Astrocyte (in vitro differentiated cells and primary cell): ENCODE data around the gene EIF4G3.

Experiments
- CTCF ChIP-seq: IDR thresholded peaks from 2 replicates; pipeline ENCODE4 v1.5.1; 2011; ENCODE audit warnings: low read depth, mild to moderate bottlenecking, inconsistent platforms, low read length, moderate library complexity; ENCODE audit not compliant: insufficient read depth
- EZH2 ChIP-seq: IDR thresholded peaks from 2 replicates; pipeline ENCODE4 v1.6.1; 2012; ENCODE audit warnings: mild to moderate bottlenecking, low read length, inconsistent platforms; ENCODE audit not compliant: insufficient read depth

GRCh38 chr1:21065851-21066250 is 110.8 kb downstream of the EIF4G3 start:
- no peak for TF ChIP-seq CTCF
- TF ChIP-seq EZH2, result no peak
